ENCODE data around the gene ROCK1. TPM values are rescaled to one million over a fixed set of nuclear protein-coding genes. Genes with fewer than 3 reads are reported as not detected.

ROCK1 gene
- total RNA-seq, 1 donor from 2014 or later: 67.9 TPM

DNA sequence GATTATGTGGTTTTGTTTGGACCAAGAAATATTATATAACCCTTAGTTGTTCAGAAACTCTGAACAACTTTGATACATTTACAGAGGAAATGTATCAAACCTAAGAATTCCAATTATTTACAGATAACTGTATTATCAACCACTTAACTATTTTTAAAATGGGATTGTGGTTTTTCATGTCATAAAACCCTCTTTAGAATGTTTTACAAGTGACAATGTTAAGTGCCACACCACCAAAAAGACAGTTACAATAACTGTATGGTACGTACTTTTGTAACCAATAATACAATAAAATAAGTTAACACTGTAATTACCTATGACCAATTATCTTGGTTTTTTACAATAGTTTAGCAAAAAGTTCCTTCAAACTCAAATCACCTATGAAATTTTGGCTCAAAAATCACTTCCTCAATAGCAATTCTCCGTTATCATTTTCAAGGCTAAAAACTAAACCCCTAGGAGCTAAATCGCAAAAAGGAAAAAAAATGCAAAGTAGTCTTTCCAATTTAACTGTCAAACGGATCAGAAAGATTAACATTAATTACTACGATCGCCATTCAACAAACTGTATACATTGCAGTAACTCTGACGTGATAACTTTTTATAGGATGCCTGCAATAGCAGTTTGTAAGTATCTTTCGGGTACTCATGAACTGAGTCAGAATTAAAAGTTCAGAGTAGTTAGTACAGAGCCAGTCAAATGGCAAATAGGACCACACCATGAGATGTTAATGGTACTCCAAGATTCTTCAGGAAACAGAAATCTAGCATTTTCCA is 1.5 kb downstream of the ROCK1 start:
- intact Hi-C loops (cut with micrococcal nuclease): loop anchor here (1.0 to 5.0 kb wide), 4 partner anchors 9 to 594 kb away; partner anchors contain the start of gene ABHD3

DNA sequence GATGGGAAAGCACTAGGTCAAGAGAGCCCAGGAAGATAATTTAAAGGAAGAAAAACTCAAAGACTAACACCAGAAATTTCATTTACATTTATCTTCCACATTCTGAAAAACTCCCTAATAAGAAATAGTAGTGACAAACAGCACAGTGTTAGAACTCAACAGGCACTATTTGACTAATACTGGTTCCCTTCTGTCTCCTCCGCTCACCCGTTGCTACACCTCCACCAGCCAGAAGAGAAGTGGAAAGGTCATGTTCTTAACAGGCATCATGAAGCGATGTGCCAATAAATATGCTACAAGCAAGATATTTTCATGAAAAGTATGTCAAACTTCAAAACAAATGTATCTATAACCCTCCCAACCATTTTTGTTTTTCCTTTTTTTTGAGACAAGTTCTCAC is 5.7 kb downstream of the ROCK1 start:
- intact Hi-C loops (cut with micrococcal nuclease): loop anchor here (2.0 kb wide), 1 partner anchor 15 kb away; no protein-coding TSS in a partner anchor

DNA sequence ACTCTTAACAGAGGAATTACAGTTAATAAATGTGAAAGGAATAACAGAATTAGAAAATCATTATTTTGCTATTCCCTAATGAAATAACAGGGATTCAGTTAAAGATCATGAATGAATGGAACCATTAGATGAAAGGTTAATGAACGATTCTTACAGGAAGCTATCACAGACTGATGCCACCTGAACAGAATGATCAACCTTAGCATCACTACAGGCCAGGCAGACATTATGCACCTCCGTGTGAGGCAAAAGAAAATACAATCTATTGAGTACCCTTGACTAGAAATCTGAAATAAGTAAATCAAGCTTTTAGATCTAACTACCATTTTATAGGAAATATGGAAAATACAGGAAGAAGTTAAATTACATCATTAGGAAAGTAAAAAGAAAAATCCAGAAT is 10.4 kb downstream of the ROCK1 start:
- intact Hi-C loops (cut with micrococcal nuclease): loop anchor here (1.0 kb wide), 1 partner anchor 8 kb away; no protein-coding TSS in a partner anchor

DNA sequence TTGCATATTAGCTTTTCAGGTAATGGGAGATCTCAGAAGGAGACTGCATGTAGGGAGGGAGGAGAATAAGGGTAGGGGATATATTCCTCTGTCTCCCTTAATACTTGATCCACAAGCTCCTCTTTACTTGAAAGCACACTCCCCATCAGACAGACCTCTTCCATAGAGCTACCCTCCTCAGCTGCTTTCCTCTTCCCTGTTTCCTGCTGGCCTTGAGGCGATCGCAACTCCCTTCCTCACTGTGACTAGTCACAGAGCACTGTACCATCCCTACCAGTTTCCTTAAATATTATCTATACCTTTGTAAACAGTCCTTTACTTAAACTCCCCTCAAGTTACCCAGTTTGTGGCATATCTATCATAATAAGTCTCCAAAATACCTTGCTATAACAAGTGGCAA is 10.9 kb downstream of the ROCK1 start:
- intact Hi-C loops (cut with micrococcal nuclease): loop anchor here (1.0 kb wide), 1 partner anchor 9 kb away; no protein-coding TSS in a partner anchor

DNA sequence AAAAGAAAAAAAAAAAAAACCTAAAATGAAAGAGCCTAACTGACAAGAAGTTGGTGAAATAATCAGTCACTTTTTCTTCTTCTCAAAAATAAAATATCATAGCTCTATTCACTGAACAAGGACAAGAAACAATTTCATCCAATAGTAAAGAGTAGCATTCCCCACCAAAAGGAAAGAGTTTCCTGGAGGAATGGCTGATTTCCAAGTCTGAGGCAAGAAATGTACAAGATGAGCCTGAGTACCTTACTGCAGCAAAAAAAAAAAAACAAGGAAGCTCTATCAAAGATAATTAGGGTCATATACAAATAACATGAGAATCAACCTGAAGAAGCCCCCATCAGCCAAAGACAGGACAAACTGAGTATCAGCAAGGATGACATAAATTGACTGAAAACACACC is 11.5 kb downstream of the ROCK1 start:
- intact Hi-C loops (cut with micrococcal nuclease): no loop called here

DNA sequence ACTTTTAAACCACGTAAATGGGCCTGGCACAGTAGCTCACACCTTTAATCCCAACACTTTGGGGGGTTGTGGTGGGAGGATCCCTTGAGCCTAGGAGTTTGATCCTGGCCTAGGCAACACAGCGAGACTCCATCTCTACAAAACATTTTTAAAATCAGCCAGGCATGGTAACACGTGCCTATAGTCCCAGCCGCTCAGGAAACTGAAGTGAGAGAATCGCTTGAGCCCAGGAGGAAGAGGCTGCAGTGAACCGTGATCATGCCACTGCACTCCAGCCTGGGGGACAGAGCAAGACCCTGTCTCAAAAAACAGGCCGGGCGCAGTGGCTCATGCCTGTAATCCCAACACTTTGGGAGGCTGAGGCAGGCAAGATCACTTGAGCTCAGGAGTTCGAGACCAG is 12.2 kb downstream of the ROCK1 start:
- intact Hi-C loops (cut with micrococcal nuclease): no loop called here

DNA sequence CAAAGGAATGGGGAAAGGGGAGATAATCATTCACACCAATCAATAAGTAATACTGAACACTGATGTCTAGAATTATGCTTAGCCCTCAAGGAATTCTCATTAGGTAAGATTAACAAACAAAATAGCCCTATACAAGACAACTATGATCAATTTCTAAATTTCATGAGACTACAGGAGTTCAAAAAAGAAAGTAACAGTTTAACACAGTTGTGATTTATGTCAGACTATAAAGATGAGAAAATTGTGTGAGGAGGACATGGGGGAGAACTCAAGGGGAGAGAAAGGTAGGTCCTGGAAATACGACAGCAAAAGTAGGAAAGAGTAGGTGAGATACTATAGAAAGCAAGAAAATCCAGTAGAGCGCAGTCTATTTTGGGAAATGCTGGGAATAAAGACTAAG is 14.9 kb downstream of the ROCK1 start:
- intact Hi-C loops (cut with micrococcal nuclease): no loop called here

DNA sequence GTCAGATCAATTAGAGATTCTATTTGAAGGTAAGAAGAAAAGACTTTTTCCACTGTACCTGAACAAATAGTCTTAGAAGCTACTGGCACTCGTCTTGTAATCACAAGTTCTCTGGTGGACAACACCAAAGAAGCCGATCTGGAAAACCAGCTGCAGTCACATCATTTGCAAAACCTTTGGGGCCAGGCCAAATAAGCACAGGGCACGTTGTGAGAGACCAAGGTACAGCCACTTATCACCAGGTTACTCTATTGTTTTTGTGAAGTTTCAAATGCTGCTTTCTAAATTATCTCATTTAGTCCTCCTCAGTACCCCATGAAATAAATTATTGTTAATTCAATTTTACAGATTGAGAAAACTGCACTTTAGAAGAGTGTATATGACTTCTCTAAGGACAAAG is 18.5 kb downstream of the ROCK1 start:
- intact Hi-C loops (cut with micrococcal nuclease): no loop called here

DNA sequence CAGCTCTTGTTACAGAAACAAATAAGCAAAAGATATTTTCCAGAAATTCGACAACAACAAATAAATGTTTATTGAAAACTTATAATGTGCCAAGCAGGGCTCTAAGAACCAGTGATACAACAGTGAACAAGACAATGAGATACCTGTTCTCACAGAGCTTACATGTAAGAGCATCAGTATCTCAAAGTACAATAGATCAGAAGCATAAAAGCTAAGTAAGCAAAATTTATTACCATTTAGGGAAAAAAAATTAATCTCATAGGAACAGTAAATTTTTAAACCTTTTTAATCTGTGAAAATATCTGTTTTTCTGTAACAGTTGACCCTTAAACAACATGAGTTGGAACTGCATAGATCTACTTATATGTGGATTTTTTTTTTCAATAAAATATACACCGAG is 20.9 kb downstream of the ROCK1 start:
- intact Hi-C loops (cut with micrococcal nuclease): loop anchor here (2.0 kb wide), 1 partner anchor 14 kb away; no protein-coding TSS in a partner anchor

DNA sequence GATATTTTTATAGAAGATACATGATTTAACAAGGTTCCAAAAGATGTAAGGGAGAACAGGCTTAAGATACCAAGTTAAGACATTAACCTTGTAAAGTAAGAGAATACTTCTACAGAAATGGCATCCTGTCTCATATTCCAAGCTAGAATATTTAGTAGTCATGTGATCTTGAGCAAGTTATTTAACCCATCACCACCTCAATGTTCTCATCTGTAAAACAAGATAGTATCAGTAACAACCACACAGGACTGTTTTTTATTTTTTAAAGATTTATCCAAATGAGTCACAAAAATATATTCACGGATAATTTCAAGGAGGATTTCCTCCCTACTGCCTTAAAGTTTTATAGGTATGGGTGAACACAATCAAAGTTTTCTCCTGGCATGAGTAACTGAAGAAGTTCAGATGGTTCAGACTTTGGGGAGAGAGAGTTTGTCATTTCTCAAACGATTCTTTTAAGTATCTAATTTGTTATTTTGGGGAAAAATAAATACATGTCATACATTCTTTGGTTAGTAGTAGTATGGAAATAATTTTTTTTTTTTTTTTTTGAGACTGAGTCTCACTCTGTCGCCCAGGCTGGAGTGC is 25.9 kb downstream of the ROCK1 start:
- intact Hi-C loops (cut with micrococcal nuclease): no loop called here

DNA sequence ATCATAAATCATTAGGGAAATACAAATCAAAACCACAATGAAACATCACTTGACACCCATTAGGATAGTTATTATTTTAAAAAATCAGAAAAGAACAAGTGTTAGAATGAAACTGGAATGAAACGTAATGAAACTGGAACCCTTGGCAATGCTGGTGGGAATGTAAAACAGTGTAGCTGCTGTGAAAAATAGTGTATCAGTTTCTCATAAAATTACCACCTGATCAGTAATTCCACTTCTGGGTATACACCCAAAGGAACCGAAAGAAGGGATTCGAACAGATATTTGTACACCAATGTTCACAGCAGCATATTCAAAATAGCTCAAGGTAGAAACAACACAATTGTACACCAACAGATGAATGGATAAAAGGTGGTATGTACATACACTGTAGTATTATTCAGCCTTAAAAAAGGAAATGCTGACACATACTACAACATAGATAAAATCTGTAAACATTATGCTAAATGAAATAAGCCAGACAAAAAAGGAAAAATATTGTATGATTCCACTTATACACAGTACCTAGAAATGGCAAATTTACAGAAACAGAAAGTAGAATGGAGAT is 27.0 kb downstream of the ROCK1 start:
- intact Hi-C loops (cut with micrococcal nuclease): no loop called here

DNA sequence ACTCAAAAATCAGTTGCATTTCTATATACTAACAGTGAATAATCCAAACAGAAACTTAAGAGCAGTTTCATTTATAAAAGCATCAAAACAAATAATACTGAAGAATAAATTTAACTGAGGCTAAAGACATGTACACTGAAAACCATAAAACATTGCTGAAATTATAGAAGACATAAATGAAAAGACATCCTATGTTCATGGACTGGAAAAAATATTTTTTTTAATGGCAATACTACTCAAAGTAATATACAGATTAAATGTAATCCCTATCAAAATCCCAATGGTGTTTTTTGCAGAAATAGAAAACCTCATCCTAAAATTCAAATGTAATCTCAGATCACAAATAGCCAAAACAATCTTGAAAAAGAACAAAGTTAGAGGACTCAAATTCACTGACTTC is 28.6 kb downstream of the ROCK1 start:
- intact Hi-C loops (cut with micrococcal nuclease): no loop called here

DNA sequence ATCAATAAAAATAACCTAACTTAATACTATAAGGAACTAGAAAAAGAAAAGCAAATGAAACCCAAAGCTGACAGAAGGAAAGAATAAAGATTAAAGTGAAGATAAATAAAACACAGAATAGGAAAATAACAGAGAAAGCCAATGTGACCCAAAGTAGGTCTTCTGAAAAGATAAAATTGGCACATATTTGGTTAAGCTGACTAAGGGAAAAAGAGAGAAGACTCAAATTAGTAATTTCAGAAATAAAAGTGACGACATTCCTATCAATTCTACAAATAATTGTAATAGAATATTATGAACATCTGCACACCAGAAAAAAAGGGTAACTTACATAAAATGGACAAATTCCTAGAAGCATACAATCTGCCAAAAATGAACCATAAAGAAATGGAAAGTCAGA is 30.2 kb downstream of the ROCK1 start:
- intact Hi-C loops (cut with micrococcal nuclease): no loop called here

DNA sequence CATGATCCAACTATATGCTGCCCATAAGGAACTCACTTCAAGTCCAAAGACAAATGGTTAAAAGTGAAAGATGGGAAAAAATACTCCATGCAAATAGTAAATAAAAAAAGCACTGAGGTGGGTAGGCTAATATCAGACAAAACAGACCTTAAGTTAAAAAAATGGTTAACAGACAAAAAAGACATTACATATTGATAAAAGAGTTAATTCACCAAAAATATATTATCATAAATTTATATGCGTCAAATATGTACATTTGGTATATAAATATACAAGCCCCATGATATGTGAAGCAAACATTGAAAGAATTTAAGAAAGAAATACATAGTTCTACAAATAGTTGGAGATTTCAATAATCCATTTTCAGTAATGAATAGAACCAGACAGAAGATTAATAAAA is 31.0 kb downstream of the ROCK1 start:
- intact Hi-C loops (cut with micrococcal nuclease): no loop called here

DNA sequence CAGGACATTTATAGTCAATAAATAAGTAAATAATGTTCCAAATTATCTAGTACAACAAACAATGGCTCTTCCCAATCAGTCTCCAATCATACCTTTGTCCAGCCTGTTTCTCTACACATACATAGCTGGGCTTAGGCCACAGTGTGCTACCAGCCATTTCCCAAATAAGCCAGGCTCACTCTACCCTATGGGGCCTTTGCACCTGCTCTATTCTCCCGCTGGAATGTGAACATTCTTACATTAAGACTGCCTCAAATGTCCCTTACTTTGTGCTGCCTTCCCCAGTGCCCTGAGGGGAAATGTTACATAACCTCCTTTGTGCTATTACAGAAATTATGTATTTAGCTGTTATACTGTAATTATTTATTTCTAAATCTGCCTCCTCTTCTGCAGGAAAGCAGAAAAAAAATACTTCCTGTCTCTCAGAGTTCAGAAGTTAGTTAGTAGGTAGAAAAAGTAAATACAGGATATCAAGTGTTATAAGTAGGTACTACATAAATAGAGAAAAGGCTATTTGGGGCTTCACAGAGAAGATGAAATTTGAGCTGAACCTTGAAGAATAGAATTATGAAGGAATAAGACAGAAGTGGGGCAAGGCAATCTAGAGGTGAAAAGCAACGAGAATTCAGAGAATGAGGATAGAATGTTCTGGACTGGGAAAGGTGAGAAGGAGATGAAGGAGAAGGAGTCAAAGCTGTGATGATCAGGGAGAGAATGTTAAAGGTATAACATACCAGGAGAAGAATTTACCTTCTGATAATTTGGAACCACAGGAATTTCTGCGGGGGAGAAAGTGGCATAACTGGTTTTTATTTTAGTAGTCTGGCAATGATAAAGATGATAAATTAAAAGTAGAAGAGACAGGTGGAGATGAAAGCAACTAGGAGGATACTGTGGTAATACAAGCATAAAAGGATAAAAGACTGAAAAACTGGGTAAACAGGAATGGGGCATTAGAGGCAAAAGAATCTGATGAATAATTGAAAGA is 37.0 kb downstream of the ROCK1 start:
- intact Hi-C loops (cut with micrococcal nuclease): no loop called here

DNA sequence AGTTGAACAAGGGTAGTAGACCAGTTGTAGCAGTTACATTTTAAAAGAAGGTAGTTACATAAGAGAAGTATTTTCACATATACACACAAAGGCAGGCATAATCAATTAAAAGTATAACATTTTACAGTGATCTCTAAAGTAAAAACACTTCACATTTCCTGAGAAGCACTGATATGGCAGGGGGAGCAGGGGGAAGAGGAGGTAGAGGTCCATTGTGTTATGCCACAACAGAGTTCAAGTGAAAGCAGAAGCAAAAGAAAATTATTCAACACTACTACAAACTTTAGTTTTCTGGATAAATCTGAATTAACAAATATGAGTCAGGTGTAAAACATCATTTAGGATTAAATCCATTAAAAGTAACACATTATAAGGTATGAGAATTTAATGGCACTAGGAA is 38.4 kb downstream of the ROCK1 start:
- intact Hi-C loops (cut with micrococcal nuclease): no loop called here

DNA sequence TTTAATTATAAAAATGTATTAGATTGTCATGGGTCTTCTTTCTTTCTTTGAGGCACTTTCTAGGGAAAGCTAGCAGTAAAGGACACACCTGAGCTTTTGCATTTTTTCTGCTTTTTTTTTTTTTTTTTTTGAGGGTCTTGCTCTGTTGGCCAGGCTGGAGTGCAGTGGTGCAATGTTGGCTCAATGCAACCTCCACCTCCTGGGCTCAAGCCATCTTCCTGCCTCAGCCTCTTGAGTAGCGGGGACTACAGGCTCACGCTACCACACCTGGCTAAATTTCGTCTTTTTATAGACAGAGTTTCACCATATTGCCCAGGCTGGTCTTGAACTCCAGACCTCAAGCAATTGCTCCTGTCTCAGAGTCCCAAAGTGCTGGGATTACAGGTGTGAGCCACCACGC is 40.5 kb downstream of the ROCK1 start:
- intact Hi-C loops (cut with micrococcal nuclease): no loop called here

DNA sequence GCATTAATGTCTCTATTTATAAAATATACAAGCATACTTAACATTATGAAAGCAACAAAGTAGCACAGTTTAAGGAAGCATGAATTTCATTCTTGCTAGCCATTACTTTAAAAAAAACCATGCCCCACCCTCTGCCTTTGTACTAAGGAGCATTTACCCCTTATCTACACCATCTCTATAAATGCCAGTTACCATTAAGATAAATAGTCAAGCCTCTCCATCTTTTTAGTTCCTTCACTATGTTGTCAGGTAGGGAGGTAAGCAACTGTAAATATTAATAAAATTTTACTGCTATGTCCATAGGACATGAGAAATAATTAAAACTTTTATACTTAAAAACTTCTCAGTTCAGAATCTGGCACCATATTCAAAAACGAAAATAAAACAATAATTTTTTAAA is 42.1 kb downstream of the ROCK1 start:
- intact Hi-C loops (cut with micrococcal nuclease): no loop called here

DNA sequence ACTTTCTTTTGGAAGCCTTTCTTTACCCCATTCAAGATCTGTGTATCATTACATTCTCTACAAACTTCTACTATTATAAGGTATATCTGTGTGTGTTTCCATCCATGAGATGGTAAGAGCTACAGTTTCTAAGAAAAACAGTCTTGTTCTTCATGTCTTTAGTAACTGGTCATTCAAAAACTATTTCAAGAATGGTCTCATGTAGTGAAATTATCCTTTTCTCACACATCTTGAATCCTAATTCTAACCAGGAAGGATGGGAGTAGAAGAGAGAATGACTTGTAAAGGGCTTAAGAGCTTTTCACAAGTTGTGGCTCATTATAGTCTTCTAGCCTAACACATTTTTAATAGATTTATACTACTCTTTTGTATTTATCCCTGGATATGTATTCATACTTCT is 47.3 kb downstream of the ROCK1 start:
- intact Hi-C loops (cut with micrococcal nuclease): no loop called here

DNA sequence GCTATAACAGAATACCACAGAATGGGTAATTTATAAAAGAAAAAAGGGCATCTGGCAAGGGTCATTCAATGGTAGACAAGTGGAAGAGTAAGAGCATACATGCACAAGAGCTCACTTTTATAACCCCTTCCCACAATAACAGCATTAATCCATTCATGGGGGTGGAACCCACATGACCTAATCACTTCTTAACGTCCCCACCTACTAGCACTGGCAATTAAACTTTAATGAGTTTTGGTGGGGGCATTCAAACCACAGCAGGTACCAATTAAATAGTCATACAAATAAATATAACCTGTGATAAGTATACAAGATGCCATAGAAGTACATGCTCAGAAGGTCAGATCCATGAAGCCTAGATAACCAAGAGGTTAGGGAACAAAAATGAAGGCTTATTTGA is 48.6 kb downstream of the ROCK1 start:
- intact Hi-C loops (cut with micrococcal nuclease): no loop called here

DNA sequence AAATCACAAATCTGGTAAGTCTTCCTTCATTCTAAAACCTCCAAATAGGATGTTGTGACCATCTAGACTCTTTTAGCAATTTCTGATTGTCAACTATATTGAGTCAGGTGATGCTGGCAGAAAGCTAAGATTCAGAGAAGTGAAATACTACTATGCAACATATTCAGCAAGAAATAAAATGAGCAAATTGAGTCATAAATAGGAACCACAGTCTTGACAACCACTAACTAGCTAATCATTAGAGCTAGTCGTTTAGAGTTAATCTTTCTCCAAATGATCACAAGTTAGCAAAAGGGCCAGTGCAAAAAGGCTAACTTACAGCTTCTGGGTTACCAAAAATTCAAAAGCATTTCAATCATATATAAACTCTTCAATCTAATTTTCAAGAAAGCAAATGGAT is 54.5 kb downstream of the ROCK1 start:
- intact Hi-C loops (cut with micrococcal nuclease): no loop called here

Measured in T-helper 1 cell treated with Interleukin-12 subunit alpha and Interleukin-12 subunit beta and Interleukin-4 antibody, amounts not matched to agents 30 ng/mL and 1 ng/mL, for 36 hours (primary cell).